Measurements from ENCODE around the gene TSPAN7.

Gene TSPAN7

GRCh38 chrX:38616904-38617303, 55.6 kb downstream of the TSPAN7 start:
- H3K4me2 ChIP-seq (ENCODE audit: low read length): no peak overlapping the region
- no peak for TF ChIP-seq CTCF (IDR thresholded peaks at IDR 0.05; ENCODE audit: low read depth, low read length, poor library complexity, severe bottlenecking)
- no peak for TF ChIP-seq EZH2phosphoT487 (IDR thresholded peaks at IDR 0.05; ENCODE audit: borderline replicate concordance, low read length)
- H3K36me3 ChIP-seq (ENCODE audit: control insufficient read depth, low read length): no peaks in the 10 kb centered on the region
- H3K79me2 ChIP-seq (ENCODE audit: control insufficient read depth, low read length): no peaks in the 10 kb centered on the region
- H3K27me3 ChIP-seq (ENCODE audit: control insufficient read depth, low read length): no peaks in the 10 kb centered on the region
- H3K4me3 ChIP-seq (ENCODE audit: low read length): no peak overlapping the region
- H3K9me3 ChIP-seq (ENCODE audit: control insufficient read depth, insufficient read depth, low read length): no peaks in the 10 kb centered on the region
- H3K9me2 ChIP-seq (replicated peaks; ENCODE audit: control insufficient read depth, low read length): no peaks in the 10 kb centered on the region
- H3K27ac ChIP-seq (ENCODE audit: low read depth, low read length): no peak overlapping the region
- H4K20me1 ChIP-seq (ENCODE audit: control insufficient read depth, insufficient read depth, low read depth, low read length): no peaks in the 10 kb centered on the region
- no peaks in the 10 kb centered on the region for H3K4me1 ChIP-seq (ENCODE audit: control insufficient read depth, low read length)
- no peaks in the 10 kb centered on the region for H3F3A ChIP-seq (ENCODE audit: control insufficient read depth, insufficient read depth)

- Histone ChIP-seq H3K9me2 (replicated peaks; ENCODE audit: control insufficient read depth, low read length) (no peaks in the 10 kb centered on the region), H3K9me3 (ENCODE audit: control insufficient read depth, insufficient read depth, low read length) (no peaks in the 10 kb centered on the region), H3K36me3 (ENCODE audit: control insufficient read depth, low read length) (no peaks in the 10 kb centered on the region), H4K20me1 (ENCODE audit: control insufficient read depth, insufficient read depth, low read depth, low read length) (no peaks in the 10 kb centered on the region), H3K27ac (ENCODE audit: low read depth, low read length) (no peak overlapping the region), H3K79me2 (ENCODE audit: control insufficient read depth, low read length) (no peaks in the 10 kb centered on the region), H3K4me1 (ENCODE audit: control insufficient read depth, low read length) (no peaks in the 10 kb centered on the region), H3F3A (ENCODE audit: control insufficient read depth, insufficient read depth) (no peaks in the 10 kb centered on the region), H3K4me3 (ENCODE audit: low read length) (no peak overlapping the region), H3K27me3 (ENCODE audit: control insufficient read depth, low read length) (no peaks in the 10 kb centered on the region), H3K4me2 (ENCODE audit: low read length) (no peak overlapping the region)
- TF ChIP-seq EZH2phosphoT487 (IDR thresholded peaks at IDR 0.05; ENCODE audit: borderline replicate concordance, low read length): no peak
- no peak for TF ChIP-seq CTCF (IDR thresholded peaks at IDR 0.05; ENCODE audit: low read depth, low read length, poor library complexity, severe bottlenecking)
Measured at GRCh38 chrX:38618180-38618579, 56.8 kb downstream of the TSPAN7 start.

- no peak overlapping the region for H3K27ac ChIP-seq (ENCODE audit: low read depth, low read length)
- TF ChIP-seq CTCF (IDR thresholded peaks at IDR 0.05; ENCODE audit: low read depth, low read length, poor library complexity, severe bottlenecking) (no peak), EZH2phosphoT487 (IDR thresholded peaks at IDR 0.05; ENCODE audit: borderline replicate concordance, low read length) (no peak)
- H3K9me2 ChIP-seq (replicated peaks; ENCODE audit: control insufficient read depth, low read length): no peaks in the 10 kb centered on the region
- H3K27me3 ChIP-seq (ENCODE audit: control insufficient read depth, low read length): no peaks in the 10 kb centered on the region
- no peaks in the 10 kb centered on the region for H3K9me3 ChIP-seq (ENCODE audit: control insufficient read depth, insufficient read depth, low read length)
- H3K79me2 ChIP-seq (ENCODE audit: control insufficient read depth, low read length): no peaks in the 10 kb centered on the region
- no peaks in the 10 kb centered on the region for H4K20me1 ChIP-seq (ENCODE audit: control insufficient read depth, insufficient read depth, low read depth, low read length)
- H3K36me3 ChIP-seq (ENCODE audit: control insufficient read depth, low read length): no peaks in the 10 kb centered on the region
- no peak overlapping the region for H3K4me3 ChIP-seq (ENCODE audit: low read length)
- H3F3A ChIP-seq (ENCODE audit: control insufficient read depth, insufficient read depth): no peaks in the 10 kb centered on the region
- H3K4me2 ChIP-seq (ENCODE audit: low read length): no peak overlapping the region
- no peaks in the 10 kb centered on the region for H3K4me1 ChIP-seq (ENCODE audit: control insufficient read depth, low read length)
Measured at GRCh38 chrX:38620623-38621022, 59.3 kb downstream of the TSPAN7 start.

GRCh38 chrX:38626296-38626695, 65.0 kb downstream of the TSPAN7 start:
- no peak for TF ChIP-seq CTCF (IDR thresholded peaks at IDR 0.05; ENCODE audit: low read depth, low read length, poor library complexity, severe bottlenecking)
- no peak for TF ChIP-seq EZH2phosphoT487 (IDR thresholded peaks at IDR 0.05; ENCODE audit: borderline replicate concordance, low read length)
- H3K27me3 ChIP-seq (ENCODE audit: control insufficient read depth, low read length): no peaks in the 10 kb centered on the region
- H3K79me2 ChIP-seq (ENCODE audit: control insufficient read depth, low read length): no peaks in the 10 kb centered on the region
- no peaks in the 10 kb centered on the region for H3K9me2 ChIP-seq (replicated peaks; ENCODE audit: control insufficient read depth, low read length)
- no peak overlapping the region for H3K27ac ChIP-seq (ENCODE audit: low read depth, low read length)
- no peak overlapping the region for H3K4me3 ChIP-seq (ENCODE audit: low read length)
- no peaks in the 10 kb centered on the region for H3K9me3 ChIP-seq (ENCODE audit: control insufficient read depth, insufficient read depth, low read length)
- H3K4me2 ChIP-seq (ENCODE audit: low read length): no peak overlapping the region
- no peaks in the 10 kb centered on the region for H4K20me1 ChIP-seq (ENCODE audit: control insufficient read depth, insufficient read depth, low read depth, low read length)
- no peaks in the 10 kb centered on the region for H3K36me3 ChIP-seq (ENCODE audit: control insufficient read depth, low read length)
- H3K4me1 ChIP-seq (ENCODE audit: control insufficient read depth, low read length): no peaks in the 10 kb centered on the region
- H3F3A ChIP-seq (ENCODE audit: control insufficient read depth, insufficient read depth): no peaks in the 10 kb centered on the region

Data from DOHH2 (cell line).